ENCODE measurements around the gene EFS.
"Not testable (repeated sequence)": the region's sequence is repeated elsewhere in the genome, so short reads cannot be mapped to it uniquely, and the experiment has no call there.

Gene EFS

DNA sequence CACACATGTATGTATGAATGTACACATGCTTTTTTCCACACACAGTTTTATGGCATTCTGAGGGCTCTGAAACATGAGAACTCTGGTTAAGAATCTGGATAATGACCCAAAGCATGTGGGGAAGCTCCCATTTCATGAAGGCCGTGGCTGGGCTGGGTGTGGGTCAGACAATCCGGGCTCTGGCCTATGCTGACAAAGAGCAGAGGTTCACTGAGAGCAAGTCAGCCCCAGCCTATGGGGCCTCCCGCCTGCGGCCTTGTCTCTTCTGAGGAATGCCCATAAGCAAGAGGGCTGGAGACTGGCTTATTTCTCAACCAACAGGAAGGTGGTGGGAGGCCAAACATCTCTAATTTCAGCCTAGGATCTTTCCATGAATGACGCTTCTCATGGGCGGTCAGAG lies 34.6 kb upstream of the EFS start:
- in situ Hi-C loops (cut with MboI; ENCODE audit: low sequenced_read_pairs): no loop called here

DNA sequence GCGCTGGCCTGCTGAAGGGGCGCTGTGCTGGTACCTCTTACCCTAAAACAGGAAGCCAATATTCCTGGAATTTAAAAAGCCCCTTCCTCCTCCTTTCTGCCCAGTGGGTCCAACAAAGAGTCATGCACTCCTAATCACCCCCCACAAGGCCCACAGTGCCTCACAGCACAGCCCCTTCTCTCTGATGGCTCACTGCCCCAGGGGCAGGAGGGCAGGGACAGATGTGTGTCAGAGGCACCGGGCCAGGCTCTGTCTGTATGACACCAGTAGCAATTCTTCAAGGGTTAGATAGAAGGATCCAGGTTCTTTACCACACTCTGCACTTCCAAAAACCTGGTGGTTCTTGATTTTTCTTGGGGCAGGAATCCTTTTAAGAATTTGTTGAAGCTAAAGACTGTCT lies 34.2 kb upstream of the EFS start:
- in situ Hi-C loops (cut with MboI; ENCODE audit: low sequenced_read_pairs): no loop called here

DNA sequence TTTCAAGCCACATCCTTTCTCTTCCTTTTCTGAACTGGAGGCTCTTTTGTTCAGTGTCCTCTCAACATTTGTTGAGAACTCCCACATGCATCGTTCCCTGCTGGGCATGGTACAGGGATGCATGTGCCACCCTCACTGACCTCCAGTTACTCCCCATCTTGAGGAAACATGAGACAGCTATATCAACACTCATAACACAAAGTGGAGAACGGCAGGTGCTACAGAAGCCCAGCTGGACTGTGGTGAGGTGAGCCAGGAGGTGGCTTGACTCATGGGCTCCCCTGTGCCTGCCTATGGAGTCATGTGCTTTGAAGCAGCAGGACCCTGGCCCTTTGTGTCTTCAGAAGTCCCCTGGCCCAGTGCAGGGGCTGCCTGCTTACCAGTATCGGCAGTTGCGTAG lies 33.4 kb upstream of the EFS start:
- in situ Hi-C loops (cut with MboI; ENCODE audit: low sequenced_read_pairs): no loop called here

DNA sequence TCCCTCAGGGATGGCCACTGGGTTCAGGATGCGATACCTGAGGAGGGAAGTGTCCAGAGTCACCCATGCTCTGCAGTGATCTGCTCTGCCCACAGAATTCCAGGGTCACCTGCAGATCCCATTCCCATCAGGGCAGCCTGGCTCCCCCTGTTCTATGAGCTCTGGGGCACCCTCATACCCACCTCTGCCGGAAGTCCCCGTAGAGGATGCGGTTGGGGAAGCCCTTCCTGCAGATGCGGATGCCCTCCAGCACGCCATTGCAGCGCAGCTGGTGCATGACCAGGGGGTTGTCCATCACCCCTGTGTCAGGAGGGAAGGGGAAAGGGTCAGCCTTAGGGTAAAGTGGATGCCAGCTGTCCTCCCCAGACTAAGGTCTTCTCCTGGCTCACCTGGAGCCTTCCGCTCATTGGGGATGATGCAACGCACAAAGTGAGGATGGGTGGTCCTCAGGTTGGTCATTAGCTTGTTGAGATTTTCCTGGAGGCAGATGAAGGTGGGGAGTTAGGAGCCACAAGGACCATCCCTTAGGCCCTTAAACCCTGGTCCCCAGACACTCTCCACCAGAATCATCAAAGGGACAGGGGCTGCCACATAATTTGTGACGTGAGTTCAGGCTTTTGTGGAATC lies 31.9 kb upstream of the EFS start:
- in situ Hi-C loops (cut with MboI; ENCODE audit: low sequenced_read_pairs): no loop called here

DNA sequence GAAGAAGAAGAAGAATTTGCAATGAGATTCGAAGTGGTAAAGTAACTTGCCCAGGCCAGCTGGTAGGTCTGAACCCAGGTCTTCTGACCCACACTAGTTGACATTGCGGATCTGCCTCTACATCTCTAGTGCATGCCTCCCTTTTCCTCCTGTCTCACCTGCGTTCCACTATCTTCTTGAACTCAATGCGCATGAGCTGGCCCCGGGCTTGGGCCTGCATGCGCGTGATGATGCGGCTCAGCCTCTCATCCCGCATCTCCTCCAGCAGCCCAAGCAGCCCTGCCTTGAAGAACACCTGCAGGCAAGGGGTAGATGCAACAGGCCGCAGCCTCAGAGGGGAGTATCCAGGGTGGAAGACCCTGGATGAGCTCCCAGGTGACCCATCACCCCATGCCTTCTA lies 31.2 kb upstream of the EFS start:
- in situ Hi-C loops (cut with MboI; ENCODE audit: low sequenced_read_pairs): no loop called here

DNA sequence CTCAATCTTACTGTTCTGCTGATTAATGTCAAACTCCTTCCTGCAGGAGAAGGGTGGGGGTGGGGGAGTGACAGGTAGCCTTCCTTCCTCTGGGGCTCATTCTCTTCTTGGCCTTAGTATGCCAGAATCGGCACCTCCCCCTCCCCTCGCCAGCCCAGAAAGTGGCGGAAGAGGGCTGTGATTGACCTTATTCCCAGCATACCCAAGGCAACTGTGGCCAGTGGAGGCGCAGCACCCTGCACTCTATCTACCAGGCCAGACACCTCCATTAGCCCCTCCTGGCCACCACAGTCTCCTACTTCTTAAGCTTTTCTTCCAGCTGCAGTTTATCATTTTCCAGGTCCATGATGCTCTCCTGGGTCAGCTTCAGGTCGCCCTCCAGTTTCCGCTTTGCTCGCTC lies 27.6 kb upstream of the EFS start:
- in situ Hi-C loops (cut with MboI; ENCODE audit: low sequenced_read_pairs): no loop called here

DNA sequence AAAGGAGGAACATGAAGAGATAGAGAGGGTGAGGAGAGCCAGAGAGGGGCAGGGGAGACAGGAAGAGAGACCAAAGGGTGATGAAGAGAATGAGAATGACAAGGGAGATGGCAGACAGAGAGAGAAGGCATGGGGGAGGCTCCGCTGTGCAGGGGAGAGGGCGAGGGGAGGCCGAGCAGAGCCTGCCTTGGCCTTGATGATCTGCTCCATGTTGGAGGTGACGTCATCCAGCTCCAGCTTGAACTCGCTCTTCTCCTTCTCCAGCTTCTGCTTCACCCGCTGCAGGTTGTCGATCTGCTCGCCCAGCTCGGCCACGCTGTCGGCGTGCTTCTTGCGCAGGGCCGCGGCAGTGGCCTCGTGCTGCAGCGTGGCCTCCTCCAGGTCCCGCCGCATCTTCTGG lies 24.9 kb upstream of the EFS start:
- in situ Hi-C loops (cut with MboI; ENCODE audit: low sequenced_read_pairs): not testable (repeated sequence)

DNA sequence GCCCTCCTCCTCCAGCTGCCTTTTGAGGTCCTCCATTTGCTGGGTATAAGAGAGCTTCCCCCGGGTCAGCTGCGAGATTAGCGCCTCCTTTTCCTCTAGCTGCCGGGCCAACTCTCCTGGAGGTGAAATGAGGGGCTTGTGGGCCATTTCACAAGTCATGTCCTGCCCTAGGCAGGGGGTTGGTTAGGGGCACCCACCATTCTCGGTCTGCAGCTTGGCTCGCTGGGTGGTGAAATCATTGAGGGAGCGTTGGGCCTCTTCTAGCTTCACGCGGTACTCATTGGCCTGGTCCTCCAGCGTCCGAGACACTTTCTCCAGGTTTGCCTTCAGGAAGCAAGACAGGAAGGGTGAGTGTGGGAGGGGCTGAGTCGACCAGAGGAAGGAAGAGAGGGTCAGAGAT lies 24.4 kb upstream of the EFS start:
- in situ Hi-C loops (cut with MboI; ENCODE audit: low sequenced_read_pairs): no loop called here

DNA sequence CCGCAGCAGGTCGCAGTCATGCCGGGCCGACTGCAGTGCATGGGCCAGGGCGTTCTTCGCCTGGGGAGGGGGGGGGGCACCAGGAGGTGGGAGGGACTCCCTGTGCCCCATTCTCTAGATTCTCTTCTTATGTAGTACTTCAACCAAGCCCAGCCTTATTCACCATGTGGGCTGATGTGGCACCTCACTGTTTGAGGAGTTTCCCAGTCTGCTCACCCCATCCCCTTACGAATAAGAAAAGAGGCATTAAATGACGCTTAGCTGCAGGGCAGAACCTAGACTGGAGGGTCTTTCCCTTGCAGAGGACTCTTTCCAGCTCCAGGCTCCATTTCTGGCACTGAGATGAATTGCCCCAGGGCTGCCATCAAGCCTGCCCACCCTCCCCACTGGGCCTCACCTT lies 24.0 kb upstream of the EFS start:
- in situ Hi-C loops (cut with MboI; ENCODE audit: low sequenced_read_pairs): no loop called here

DNA sequence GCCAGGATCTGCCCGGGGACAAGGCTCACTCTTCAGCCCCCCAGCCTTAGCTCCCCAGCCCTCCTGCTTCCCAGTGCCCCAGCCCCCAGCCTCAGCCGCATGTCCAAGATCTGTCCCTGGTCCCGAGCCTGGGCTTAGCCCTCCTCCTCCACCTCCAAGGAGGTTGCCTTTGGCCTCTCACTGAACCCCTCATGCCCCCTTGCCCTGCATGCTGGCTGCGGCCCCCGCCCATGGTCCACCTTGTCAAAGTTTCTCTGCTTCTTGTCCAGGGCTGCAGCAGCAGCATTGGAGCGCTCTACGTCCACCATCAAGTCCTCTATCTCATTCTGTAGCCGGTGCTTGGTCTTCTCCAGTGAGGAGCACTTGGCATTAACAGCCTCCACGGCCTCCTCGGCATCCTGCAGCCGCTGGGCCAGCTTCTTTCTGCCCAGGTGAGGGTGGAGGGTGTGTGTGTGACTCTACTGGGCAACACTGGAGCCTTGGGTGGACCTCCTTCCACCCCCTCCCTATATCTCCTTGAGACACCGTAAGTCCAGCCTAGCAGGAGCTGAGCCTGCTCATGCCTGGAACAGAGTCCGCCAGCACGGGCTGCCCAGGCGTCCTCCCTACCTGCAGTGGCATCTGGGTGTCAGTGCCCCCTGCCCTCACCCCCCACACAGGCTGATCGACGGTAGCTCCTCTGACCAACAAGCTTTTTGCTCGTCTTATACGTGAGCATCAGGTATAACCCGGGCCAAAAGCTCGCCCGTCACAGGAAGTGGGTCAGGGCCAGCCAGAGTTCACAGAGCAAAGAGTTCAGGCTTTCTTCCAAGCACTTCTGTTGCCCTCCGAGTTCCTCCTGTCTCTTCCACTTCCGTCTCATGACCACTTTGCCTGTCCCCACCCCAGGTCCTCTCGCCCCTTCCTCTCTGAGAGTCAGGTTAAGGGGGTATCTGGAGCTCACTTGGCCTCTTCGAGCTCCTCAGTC lies 23.2 kb upstream of the EFS start:
- in situ Hi-C loops (cut with MboI; ENCODE audit: low sequenced_read_pairs): no loop called here

DNA sequence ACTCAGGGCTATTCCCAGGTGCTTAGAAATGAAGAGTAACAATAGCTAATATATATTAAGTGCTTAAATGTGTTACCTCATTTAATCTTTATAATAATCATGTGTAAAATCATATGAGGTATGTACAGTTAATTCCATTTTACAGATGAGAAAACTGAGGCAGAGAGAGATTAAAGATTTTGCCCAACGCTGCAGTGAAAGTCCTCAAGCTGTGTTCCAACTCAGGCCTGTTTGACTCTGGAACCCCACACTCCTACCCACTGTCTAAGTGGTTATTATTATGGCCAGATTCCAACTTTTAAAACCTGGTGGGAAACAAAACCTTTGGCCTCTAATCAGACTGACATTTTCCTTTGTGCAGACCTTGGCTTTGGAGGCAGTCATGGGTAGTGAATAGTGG lies 22.0 kb upstream of the EFS start:
- in situ Hi-C loops (cut with MboI; ENCODE audit: low sequenced_read_pairs): no loop called here

DNA sequence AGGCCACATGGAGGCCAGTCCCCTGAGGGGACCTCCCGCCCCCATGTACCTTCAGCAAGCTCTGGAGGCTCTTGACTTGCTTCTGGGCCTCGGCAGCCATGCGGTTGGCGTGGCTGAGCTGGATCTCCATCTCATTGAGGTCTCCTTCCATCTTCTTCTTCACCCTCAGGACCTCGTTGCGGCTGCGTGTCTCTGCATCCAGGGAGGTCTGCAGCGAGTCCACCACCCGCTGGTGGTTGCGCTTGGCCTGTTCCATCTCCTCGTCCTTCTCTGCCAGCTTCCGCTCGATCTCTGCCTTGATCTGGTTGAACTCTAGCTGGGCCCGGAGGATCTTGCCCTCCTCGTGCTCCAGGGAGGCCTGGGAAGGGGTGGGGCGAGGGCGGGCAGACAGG lies 21.3 kb upstream of the EFS start:
- in situ Hi-C loops (cut with MboI; ENCODE audit: low sequenced_read_pairs): not testable (repeated sequence)

DNA sequence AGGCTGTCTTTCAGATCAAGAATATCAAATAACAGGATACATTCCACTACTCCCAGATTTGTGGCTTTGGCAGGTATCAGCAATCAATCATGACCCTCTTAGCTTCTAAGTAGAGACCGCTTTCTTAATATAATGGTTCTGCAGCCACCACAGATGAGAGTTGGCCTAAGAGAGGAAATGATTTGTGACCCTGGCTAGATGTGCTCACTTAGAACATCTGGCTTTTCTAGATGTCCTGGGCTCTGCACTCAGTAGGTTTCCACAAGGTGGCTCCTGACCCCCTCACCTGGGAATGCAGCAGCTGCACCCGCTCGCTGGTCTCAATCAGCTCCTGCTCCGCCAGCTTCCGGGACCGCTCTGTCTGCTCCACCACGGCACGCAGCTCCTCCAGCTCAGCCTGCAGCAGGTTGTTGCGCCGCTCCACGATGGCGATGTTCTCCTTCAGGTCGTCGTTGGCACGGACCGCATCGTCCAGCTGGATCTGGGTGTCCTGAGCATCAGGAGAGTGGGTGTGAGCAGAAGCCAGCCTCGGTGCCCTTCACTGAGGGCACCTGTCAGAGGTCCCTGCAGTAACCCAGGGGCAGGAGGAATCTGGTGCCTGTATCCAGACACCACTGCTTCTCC lies 20.8 kb upstream of the EFS start:
- in situ Hi-C loops (cut with MboI; ENCODE audit: low sequenced_read_pairs): no loop called here

DNA sequence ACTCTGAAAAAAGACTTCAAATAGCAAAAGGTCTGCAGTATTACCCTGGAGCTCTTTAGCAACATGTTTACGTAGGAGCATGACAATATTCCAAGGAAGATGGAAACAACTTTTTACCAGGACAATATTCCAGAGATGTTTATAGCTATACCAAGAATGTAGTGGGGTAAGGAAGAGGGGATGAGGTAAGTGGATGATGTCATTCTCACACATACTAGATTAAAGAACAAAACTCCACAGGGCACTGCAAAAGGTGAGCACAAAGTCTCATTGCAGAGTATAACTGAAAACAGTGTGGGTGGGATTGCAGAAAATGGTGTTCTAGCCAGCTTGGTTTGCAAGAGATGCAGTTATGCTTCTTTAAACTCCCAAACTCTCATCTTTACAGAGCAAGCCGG lies 20.3 kb upstream of the EFS start:
- in situ Hi-C loops (cut with MboI; ENCODE audit: low sequenced_read_pairs): no loop called here

DNA sequence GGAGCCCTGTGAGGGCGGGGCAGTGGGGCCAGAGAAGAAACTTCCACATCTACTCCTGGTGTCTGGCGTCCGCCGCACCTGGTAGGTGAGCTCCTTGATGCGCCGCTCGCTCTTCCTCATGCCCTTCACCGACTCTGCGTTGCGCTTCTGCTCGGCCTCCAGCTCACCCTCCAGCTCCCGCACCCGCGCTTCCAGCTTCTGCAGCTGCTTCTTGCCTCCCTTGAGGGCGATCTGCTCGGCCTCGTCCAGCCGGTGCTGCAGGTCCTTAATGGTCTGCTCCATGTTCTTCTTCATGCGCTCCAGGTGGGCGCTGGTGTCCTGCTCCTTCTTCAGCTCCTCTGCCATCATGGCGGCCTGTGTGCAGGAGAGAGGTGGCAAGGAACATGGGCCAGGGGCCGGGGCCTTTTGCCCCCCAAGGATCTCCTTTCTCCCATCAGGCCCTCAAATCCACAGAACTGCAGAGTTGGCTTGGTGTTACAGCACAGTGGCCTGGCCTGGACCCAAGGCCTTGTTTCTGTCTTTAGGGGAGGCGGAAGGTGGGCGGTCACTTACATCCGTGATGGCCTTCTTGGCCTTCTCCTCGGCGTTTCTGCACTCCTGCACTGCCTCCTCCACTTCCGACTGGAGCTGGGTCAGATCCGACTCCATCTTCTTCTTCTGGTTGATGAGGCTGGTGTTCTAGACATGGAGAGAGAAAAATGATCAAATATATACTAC lies 19.6 kb upstream of the EFS start:
- in situ Hi-C loops (cut with MboI; ENCODE audit: low sequenced_read_pairs): no loop called here

DNA sequence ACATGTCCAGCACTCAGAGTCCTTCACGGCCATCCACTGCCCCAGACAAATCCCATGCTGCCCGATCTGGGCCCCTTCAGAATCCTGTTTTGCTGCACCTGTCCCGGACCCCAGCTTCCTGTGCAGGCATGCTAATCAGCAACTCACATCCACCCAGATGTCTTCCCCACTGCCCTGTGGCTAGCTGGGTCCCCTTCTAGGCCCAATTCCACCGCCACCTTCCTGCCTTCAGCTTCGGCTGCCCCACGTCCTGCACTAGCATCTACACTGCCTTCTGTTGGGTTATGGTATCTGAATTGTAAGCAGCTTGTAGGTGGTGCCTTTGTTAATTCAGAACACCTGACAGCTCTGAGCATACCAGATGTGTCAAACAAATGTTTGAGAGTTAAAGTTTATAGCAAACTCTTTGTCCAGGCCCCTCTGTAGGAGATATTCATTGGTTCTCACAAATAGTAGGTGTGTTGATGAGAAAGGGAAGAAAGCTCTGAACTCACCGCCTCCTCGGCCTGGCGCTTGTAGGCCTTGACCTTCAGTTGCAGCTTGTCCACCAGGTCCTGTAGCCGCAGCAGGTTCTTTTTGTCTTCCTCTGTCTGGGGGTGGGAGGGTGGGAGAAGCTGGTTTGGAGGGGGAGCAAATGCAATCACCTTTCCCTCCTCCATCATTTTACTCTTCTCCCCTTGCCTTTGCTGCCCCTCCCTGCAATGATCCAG lies 17.9 kb upstream of the EFS start:
- in situ Hi-C loops (cut with MboI; ENCODE audit: low sequenced_read_pairs): no loop called here

DNA sequence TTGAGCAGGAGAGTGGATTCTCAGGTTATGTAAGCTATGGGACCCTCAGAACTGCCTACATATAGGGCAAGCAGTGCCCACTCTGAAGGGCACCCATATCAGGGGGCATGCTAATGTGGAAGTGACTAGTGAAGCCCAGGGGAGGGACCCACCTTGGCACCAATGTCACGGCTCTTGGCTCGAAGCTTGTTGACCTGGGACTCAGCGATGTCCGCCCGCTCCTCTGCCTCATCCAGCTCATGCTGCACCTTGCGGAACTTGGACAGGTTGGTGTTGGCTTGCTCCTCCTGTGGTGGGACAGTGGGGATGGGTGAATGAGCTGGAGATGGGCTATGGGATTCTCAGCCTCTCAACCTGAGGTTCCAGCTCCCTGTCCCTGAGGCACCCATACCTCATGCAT lies 17.3 kb upstream of the EFS start:
- in situ Hi-C loops (cut with MboI; ENCODE audit: low sequenced_read_pairs): no loop called here

DNA sequence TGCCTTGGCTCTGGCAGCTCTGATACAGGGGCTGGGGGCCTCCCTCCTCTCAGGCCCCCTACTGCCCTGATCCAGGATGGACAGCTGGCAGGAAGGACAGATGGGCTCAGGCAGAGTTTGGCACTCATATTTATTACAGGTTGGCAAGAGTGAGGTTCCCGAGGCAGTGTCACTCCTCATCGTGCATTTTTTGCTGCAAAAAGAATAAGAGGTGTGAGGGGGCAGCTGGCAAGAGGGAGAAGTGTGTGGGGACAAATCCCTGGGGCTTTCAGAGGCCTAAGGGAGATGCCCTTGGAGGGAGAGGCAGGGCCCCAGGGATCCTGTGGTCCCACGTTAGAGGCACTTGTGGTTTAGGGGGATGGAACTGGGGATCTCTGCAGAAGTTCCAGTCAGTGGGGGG lies 16.9 kb upstream of the EFS start:
- in situ Hi-C loops (cut with MboI; ENCODE audit: low sequenced_read_pairs): no loop called here

DNA sequence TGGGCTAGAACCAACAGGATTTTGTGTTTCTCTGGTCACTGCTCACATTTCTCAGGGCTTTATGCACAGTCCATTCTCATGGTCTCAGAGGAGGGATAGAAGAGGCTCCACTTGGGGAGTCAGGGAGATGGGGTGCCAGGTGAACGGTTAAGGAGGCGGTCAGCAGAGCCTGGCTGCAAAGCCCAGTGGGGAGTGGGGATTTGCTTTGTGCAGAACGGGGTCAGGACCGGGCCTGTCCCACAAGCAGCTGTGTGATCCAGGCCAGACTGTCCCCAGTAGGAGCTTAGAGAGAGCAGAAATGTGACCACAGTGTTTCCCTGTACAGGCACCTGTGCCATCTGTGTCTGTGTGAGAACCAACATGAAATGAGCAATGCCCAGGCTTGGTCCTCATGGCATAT lies 16.0 kb upstream of the EFS start:
- in situ Hi-C loops (cut with MboI; ENCODE audit: low sequenced_read_pairs): no loop called here

DNA sequence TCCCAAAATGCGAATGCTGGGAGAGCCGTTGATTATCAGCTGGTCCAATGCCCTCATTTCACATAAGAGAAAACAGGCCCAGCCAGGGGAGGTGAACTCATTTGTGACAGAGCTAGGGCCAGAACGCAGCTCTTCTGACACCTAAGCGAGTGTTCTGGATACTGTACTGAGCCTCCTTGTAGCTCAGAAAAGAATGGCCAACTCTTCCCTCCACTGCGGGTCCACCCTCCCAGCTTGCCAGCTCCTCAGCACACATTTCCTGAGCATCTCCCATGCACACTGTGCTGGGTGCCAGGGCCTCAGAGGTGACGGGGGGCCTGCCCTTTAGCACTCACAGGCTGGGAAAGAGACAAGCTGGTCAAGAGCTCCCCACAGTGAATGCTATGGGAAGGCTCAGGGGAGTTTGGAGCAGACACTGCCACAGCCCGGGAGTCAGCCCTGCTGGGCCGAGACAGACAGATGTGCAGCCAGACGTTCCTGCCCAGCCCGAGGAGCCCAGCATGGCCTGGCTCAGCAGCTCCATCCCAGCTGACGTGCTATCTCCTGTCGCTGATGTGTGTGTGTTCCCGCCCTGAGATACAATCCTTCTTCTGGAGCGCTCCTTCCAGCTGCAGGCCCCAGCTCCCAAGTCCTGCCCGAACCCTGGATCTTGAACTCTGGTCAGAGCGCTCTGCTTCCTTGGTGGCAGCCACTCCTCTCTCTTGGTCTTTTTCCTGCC lies 15.4 kb upstream of the EFS start:
- in situ Hi-C loops (cut with MboI; ENCODE audit: low sequenced_read_pairs): no loop called here

Data from HL-60/S4 treated with retinoic acid at 250 ng/mL for 4 days and 3 days (cell line).